ENCODE results near the gene CFAP61.

The CFAP61 gene

DNA sequence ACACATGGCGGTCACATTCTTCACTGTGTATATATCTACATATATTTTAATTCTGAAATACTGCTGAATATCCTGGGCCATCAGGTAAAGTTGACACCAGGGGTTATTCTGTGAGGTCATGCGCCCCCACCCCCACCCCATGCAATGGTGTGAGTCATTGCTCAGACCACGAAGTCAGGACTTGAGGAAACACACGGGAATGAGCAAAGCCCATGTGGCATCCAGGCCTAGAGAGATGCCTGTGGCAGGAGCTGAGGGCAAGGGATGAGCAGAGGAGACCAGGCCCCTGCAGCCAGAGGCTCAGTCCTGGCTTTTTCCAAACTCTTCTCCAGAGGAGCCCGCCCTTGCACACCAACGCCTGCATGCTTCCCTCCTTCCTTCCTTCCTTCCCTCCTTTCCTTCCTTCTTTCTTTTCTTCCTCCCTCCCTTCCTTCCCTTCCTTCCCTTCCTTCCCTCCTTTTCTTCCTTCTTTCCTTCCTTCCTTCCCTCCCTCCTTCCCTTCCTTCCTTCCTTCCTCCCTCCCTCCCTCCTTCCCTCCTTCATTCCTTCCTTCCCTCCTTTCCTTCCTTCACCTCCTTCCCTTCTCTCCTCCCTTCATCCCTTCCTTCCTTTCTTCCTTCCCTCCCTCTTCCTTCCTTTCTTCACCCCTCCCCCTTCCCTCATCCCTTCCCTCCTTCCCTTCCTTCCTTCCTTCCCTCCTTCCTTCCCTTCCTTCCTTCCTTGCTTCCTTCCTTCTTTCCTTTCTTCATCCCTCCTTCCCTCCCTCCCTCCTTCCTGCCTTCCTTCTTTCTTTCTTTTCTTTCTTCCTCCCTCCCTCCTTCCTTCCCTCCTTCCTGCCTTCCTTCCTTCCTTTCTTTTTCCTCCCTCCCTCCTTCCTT lies 243.5 kb downstream of the CFAP61 start:
- DNase-seq: no peak

DNA sequence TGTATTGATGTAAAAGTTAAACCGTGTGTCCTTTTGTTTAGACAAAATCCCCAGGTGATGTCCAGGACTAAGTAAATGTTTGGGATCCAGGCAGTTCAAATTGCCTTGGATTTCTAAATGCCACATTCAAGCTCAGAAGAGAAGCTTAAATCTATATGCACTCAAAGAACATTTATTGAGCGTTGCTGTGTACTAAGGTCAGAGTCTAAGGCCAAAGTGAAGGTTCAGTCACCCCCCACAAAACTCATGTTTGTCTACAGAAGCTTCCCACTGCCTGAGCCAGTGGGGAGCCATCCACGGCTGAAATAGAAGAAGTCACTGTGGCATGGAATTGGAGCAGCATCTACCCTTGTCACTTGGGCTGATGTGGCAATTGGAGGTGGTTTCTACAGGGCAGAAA lies 244.8 kb downstream of the CFAP61 start:
- DNase-seq: no peak

DNA sequence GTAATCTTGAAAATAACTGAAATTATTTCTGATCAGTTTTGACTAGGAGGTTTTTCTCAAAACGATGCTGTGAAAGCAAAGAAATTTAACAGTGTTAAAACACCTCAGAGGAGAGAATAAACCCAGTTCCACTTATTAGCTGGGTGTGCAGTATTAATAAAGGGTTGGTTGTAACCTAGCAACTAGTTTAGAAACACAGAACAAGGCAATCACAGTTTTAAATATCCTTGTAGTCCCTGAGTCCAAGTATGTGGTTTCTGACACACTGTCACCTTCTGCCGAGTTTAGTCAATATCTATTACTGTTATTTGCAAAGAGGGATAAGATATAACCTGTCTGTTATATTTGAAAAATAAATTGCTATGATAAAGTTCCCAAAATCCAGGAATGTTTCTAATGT lies 245.4 kb downstream of the CFAP61 start:
- no peak for DNase-seq

DNA sequence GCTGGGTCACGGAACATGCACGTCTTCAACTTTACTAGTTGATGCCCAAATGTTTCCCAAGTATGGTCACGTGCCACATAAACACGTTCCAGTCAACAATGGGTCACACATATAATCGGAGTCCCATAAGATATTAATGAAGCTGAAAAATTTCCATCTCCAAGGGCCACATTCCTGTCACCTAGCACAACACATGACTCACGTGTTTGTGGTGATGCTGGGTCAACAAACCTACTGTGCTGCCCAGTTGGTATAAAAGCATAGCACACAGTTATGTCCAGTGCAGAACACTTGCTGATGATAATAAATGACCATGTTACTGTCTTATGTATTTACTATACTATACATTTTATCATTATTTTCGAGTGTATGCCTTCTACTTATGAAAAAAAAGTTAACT lies 247.6 kb downstream of the CFAP61 start:
- no peak for DNase-seq

DNA sequence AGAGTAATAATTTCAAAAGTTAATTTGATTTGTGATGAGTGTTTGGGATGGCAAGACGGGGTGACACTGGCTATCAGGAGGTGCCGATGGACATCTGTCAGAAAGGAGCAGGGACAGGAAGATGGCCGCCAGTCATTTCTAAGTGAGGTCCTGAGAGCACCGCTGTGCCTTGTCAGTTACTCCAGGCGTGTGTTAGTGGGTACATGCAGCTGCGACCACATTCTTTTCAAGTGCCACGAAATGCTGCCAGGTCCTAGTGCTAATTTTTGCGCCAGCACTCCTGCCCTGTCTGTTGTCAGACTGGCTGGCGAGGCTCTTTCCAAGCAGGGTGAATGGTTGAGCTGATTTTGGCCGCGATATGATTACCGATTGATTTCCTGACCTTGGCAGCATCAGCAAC lies 251.0 kb downstream of the CFAP61 start:
- no peak for DNase-seq

DNA sequence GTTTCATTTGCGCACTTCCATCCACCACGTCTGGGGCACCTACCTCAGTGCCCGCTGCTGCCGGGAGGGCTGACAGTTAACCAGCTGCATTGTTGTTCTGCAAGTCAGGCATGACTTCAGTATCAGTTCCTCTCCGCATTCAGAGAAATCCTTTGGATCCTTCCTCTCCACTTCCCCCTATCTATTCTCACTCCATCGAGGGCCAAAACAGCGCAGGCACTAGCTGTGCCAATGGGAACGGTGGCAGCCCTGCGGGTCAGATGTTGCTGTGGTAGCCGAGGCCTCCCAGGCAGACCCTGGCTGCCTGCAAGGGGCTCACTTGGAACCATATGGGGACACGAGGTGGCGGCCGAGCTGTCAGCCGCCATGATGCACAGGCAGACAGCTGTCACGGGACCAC lies 251.4 kb downstream of the CFAP61 start:
- no peak for DNase-seq

GRCh38 chr20:20304942-20305341 lies 252.6 kb downstream of the CFAP61 start:
- DNase-seq: no peak

- DNase-seq: no peak
Observed at GRCh38 chr20:20312562-20312961, 260.2 kb downstream of the CFAP61 start.

GRCh38 chr20:20317195-20317594 lies 264.9 kb downstream of the CFAP61 start:
- DNase-seq: no peak

- DNase-seq: no peak
Observed at GRCh38 chr20:20317621-20318364, 265.5 kb downstream of the CFAP61 start.

GRCh38 chr20:20318365-20319161 lies 266.2 kb downstream of the CFAP61 start:
- no peak for DNase-seq

DNA sequence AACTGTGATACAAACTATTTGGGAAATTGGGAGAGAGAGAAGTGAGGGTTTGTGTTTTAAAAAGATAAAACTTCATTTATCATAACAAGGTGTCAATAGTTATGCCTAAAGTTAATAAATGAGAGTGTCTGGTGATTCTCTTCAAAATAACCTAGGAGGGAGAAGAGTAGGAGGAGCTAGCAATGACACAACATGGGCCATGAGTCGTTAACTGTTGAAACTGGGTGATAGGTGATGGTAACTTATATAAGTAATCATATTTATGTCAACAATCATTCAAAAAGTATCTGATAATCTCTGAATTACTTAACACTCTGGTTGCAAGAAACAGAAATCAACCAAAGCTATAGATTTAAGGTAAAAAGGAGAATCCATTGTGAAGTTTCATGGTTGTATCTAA lies 268.8 kb downstream of the CFAP61 start:
- DNase-seq: no peak

DNA sequence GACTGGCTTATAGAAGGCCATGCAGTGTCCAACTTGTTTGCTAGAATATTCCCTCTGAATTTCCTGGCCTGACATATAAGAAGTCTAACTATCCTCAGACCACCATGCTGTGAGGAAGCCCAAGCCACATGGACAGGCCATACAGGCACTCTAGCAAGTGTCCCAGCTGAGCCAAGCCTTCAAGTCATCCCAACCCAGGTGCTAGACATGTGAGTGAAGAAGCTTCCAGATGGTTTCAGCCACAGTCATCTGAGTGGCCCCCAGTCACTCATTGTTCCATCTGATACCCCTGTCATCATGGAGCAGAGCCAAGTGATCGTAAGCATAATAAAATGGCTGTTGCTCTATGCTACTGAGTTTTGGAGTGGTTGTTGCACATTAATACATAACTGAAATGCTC lies 269.6 kb downstream of the CFAP61 start:
- DNase-seq: no peak

DNA sequence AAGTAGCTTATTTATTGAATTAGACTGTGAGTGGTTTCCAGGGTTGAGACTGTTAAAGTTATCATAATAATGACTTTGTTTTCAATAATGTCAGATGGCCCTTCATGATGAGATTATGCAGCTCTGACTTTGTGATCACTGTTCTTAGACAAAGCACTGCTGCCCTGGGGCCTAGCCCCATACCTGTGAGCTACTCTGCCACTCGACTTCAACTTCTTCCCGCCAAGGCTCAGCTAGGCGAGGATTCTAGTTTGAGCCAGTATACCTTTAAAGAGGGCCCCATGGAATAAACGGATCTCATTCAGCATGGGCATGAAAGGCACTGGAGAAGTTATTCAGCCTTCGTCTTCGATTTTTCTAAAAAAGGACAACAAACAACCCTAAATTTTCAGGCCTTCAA lies 270.6 kb downstream of the CFAP61 start:
- DNase-seq: no peak

GRCh38 chr20:20327746-20328145 lies 275.4 kb downstream of the CFAP61 start:
- no peak for DNase-seq

- DNase-seq: no peak
Observed at GRCh38 chr20:20329564-20329963, 277.2 kb downstream of the CFAP61 start.

- no peak for DNase-seq
Observed at GRCh38 chr20:20331156-20331555, 278.8 kb downstream of the CFAP61 start.

DNA sequence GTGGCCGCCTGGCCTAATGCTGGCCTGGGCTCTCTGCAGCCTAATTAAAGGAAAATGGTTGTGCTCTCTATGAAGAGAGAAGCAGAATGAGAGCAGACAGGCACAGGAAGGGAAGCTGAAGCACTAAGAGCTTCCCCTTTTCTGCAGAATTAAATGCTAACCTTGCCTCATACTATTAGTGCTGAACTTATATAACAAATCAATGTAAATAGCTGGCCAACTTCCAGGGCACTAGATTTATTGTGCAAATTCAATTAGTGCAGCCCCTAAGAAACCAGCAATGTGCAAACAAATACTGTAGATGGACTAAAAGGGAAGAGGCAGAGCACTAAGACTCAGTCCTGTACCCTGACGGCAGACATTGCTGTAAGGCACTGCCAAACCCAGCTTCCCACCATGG lies 279.5 kb downstream of the CFAP61 start:
- no peak for DNase-seq

DNA sequence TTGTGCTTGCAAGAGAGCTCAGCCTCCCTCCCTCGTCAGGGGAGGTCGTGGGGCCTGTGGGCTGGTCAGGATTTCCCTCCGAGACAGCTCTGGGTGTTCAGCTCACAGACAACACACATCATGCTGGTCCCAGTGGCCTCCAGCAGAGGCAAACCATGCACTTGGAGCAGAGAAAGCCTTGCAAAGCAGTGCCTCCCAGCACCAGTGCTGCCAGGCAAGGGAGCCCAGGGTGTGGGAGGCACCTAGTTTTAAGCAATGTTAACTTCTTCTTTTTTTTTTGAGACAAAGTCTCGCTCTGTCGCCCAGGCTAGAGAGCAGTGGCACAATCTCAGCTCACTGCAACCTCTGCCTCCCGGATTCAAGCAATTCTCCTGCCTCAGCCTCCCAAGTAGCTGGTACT lies 281.5 kb downstream of the CFAP61 start:
- no peak for DNase-seq

DNA sequence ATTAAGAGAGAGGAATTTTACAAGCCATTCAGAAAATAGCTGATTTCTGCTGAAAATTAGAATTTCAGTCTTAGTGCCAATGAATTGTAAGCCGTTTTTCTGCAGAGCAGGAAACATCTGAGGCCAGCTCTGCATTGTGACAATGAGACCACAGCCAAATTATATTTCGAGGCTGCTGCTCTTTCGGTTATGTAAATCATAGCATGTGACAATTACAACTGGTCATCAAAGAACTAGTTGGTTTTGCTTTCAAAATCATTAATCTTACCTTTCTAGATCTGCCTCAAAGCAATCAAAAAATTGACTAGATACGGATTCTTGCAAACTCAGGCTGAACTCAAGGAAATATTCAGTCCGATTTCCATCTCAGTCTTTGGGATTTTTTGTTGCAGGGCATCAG lies 282.2 kb downstream of the CFAP61 start:
- no peak for DNase-seq

GRCh38 chr20:20338133-20338730 lies 285.9 kb downstream of the CFAP61 start:
- DNase-seq: no peak

GRCh38 chr20:20340443-20340842 lies 288.1 kb downstream of the CFAP61 start:
- DNase-seq: no peak

- no peak for DNase-seq
Observed at GRCh38 chr20:20341371-20341770, 289.0 kb downstream of the CFAP61 start.
